GM19239 (cell line): Measurements from ENCODE around the gene IGF2R.
A peak's percentile ranks its signal among the peaks of the same experiment; 100 is the strongest.
"Not testable (repeated sequence)": the region's sequence is repeated elsewhere in the genome, so short reads cannot be mapped to it uniquely, and the experiment has no call there.

Source experiments
- DNase-seq: peaks from one replicate; pipeline ENCODE4 v3.0.0; 2011; ENCODE audit warnings: low spot score; ENCODE audit not compliant: insufficient read length
- FAIRE-seq: peaks from 2 replicates; lab custom pipeline; 2011; peaks lifted over from hg19 to GRCh38; lab: Jason Lieb, UNC

Gene IGF2R

GRCh38 chr6:159995405-159995804, 26.5 kb downstream of the IGF2R start:
- no peak for DNase-seq
- no peak for FAIRE-seq

GRCh38 chr6:159996087-159996622, 27.3 kb downstream of the IGF2R start:
- FAIRE-seq = no peak
- no peak for DNase-seq

GRCh38 chr6:159996626-159997497, 28.0 kb downstream of the IGF2R start:
- no peak for DNase-seq
- no peak for FAIRE-seq

- DNase-seq (no peak), FAIRE-seq (no peak)
Observed at GRCh38 chr6:159997498-159998101, 28.7 kb downstream of the IGF2R start.

- no peak for DNase-seq
- no peak for FAIRE-seq
Observed at GRCh38 chr6:159998538-159998937, 29.7 kb downstream of the IGF2R start.

GRCh38 chr6:159999240-159999671, 30.4 kb downstream of the IGF2R start:
- FAIRE-seq = no peak
- DNase-seq = no peak

- FAIRE-seq = no peak
- no peak for DNase-seq
Observed at GRCh38 chr6:160000280-160000704, 31.4 kb downstream of the IGF2R start.

- not testable (repeated sequence) for DNase-seq, FAIRE-seq
Observed at GRCh38 chr6:160000893-160001427, 32.1 kb downstream of the IGF2R start.

GRCh38 chr6:160002882-160003281, 34.0 kb downstream of the IGF2R start:
- DNase-seq (no peak), FAIRE-seq (no peak)

GRCh38 chr6:160004018-160004417, 35.1 kb downstream of the IGF2R start:
- no peak for FAIRE-seq
- DNase-seq = no peak

GRCh38 chr6:160004419-160005175, 35.7 kb downstream of the IGF2R start:
- DNase-seq (no peak), FAIRE-seq (no peak)

GRCh38 chr6:160005211-160005610, 36.3 kb downstream of the IGF2R start:
- DNase-seq (no peak), FAIRE-seq (no peak)

- DNase-seq (no peak), FAIRE-seq (no peak)
Observed at GRCh38 chr6:160005861-160006540, 37.1 kb downstream of the IGF2R start.

- peak; percentile 54 for FAIRE-seq
Observed at GRCh38 chr6:160007145-160007544, 38.3 kb downstream of the IGF2R start.

GRCh38 chr6:160007611-160008010, 38.7 kb downstream of the IGF2R start:
- FAIRE-seq (peak; percentile 21), DNase-seq (no peak)

More at GRCh38 chr6:160007145-160007544, 38.3 kb downstream of the IGF2R start:
- no peak for DNase-seq

- DNase-seq = no peak
- no peak for FAIRE-seq
Observed at GRCh38 chr6:160010067-160010466, 41.2 kb downstream of the IGF2R start.

GRCh38 chr6:160013987-160014868, 45.3 kb downstream of the IGF2R start:
- FAIRE-seq = no peak
- DNase-seq = no peak

- no peak for DNase-seq
- FAIRE-seq = no peak
Observed at GRCh38 chr6:160014869-160015182, 45.9 kb downstream of the IGF2R start.
